ENCODE data around the gene FIBP. TPM values are rescaled to one million over a fixed set of nuclear protein-coding genes. Genes with fewer than 3 reads are reported as not detected.

Gene FIBP
- total RNA-seq, 1 experiment from 2014 or later = 80.8 TPM

GRCh38 chr11:65847746-65848145 lies 40.5 kb downstream of the FIBP start:
- TF ChIP-seq CTCF (IDR thresholded peaks at IDR 0.05; ENCODE audit: unreplicated experiment) = no peak
- ChIA-PET POLR2A (interaction anchor here (1.2 kb wide), 1 partner anchor 9 kb away, joined by 5 read pairs; no protein-coding TSS in a partner anchor), CTCF (interaction anchor here (0.8 to 1.2 kb wide), 4 partner anchors 41 to 198 kb away, joined by 3 to 5 read pairs (median 4); partner anchors contain the start of gene FIBP)
- Mint-ChIP-seq H3K4me3 (ENCODE audit: unreplicated experiment) (no peak overlapping the region), H3K27ac (ENCODE audit: low read depth, unreplicated experiment) (no peak overlapping the region), H3K27me3 (ENCODE audit: insufficient read depth, unreplicated experiment) (no peaks in the 10 kb centered on the region), H3K36me3 (ENCODE audit: insufficient read depth, unreplicated experiment) (peaks cover 8% of the 10 kb centered on the region), H3K4me1 (ENCODE audit: insufficient read depth, unreplicated experiment) (no peaks in the 10 kb centered on the region), H3K9me3 (ENCODE audit: unreplicated experiment) (no peaks in the 10 kb centered on the region)
- no peak for DNase-seq (ENCODE audit: unreplicated experiment)
- BruUV-seq (replicated peaks) = no TSS peak
- intact Hi-C loops (cut with micrococcal nuclease) = no loop called here

GRCh38 chr11:65844231-65844872 lies 43.9 kb downstream of the FIBP start:
- H3K27me3 Mint-ChIP-seq (ENCODE audit: insufficient read depth, unreplicated experiment) = no peaks in the 10 kb centered on the region
- no TSS peak for BruUV-seq (replicated peaks)
- intact Hi-C loops (cut with micrococcal nuclease) = no loop called here
- CTCF ChIA-PET = interaction anchor here (0.9 to 2.2 kb wide), 3 partner anchors 15 to 133 kb away, joined by 3 to 4 read pairs (median 4); no protein-coding TSS in a partner anchor
- DNase-seq (ENCODE audit: unreplicated experiment) = no peak
- no peak overlapping the region for H3K4me3 Mint-ChIP-seq (ENCODE audit: unreplicated experiment)
- no peak overlapping the region for H3K27ac Mint-ChIP-seq (ENCODE audit: low read depth, unreplicated experiment)
- no peaks in the 10 kb centered on the region for H3K4me1 Mint-ChIP-seq (ENCODE audit: insufficient read depth, unreplicated experiment)
- no peaks in the 10 kb centered on the region for H3K36me3 Mint-ChIP-seq (ENCODE audit: insufficient read depth, unreplicated experiment)
- TF ChIP-seq CTCF (IDR thresholded peaks at IDR 0.05; ENCODE audit: unreplicated experiment) = no peak
- POLR2A ChIA-PET = interaction anchor here (1.1 kb wide), 1 partner anchor 132 kb away, joined by 3 read pairs; the partner anchor contains the start of gene KAT5
- H3K9me3 Mint-ChIP-seq (ENCODE audit: unreplicated experiment) = no peaks in the 10 kb centered on the region

GRCh38 chr11:65843811-65844210 lies 44.5 kb downstream of the FIBP start:
- POLR2A ChIA-PET = interaction anchor here (1.1 to 1.9 kb wide), 2 partner anchors 15 to 131 kb away, joined by 3 to 8 read pairs; partner anchors contain the start of genes CFL1 and KAT5

More at GRCh38 chr11:65843811-65844210, 44.5 kb downstream of the FIBP start:
- Mint-ChIP-seq H3K27ac (ENCODE audit: low read depth, unreplicated experiment) (no peak overlapping the region), H3K27me3 (ENCODE audit: insufficient read depth, unreplicated experiment) (no peaks in the 10 kb centered on the region), H3K4me3 (ENCODE audit: unreplicated experiment) (no peak overlapping the region), H3K4me1 (ENCODE audit: insufficient read depth, unreplicated experiment) (no peaks in the 10 kb centered on the region), H3K9me3 (ENCODE audit: unreplicated experiment) (no peaks in the 10 kb centered on the region), H3K36me3 (ENCODE audit: insufficient read depth, unreplicated experiment) (no peaks in the 10 kb centered on the region)
- no TSS peak for BruUV-seq (replicated peaks)
- DNase-seq (ENCODE audit: unreplicated experiment) = no peak
- CTCF ChIA-PET = interaction anchor here (1.0 to 2.3 kb wide), 3 partner anchors 14 to 132 kb away, joined by 4 to 7 read pairs (median 4); no protein-coding TSS in a partner anchor
- intact Hi-C loops (cut with micrococcal nuclease) = no loop called here
- no peak for TF ChIP-seq CTCF (IDR thresholded peaks at IDR 0.05; ENCODE audit: unreplicated experiment)

Data from MCF 10A (cell line).